Thoracic aorta (tissue), 2 donors: Measurements from ENCODE around the gene PARD3B. TPM values are rescaled to one million over a fixed set of nuclear protein-coding genes. Genes with fewer than 3 reads are reported as not detected.

Experiments used
- ATAC-seq: fragments of 150-250 bp; one replicate; pipeline ENCODE4 v1.8.0; 2017; ENCODE audit warnings: low read depth; ENCODE audit not compliant: insufficient number of reproducible peaks, low FRiP score
- DNase-seq: peaks from one replicate; pipeline ENCODE4 v3.0.0-alpha.2; 2020; ENCODE audit warnings: low spot score
- H3K27ac ChIP-seq, 2 donors: fragments of 200-600 bp; sonication (generic); 1 replicate in 1 of 2; 2 replicates in 1 of 2; pipeline ENCODE4 v1.5.1; 2016; ENCODE audit warnings: mild to moderate bottlenecking in 2 of 2, moderate library complexity in 2 of 2
- H3K27me3 ChIP-seq: fragments of 200-600 bp; sonication (generic); replicated peaks from 2 replicates; pipeline ENCODE4 v1.6.0; 2016; ENCODE audit warnings: mild to moderate bottlenecking; ENCODE audit not compliant: insufficient read depth
- H3K36me3 ChIP-seq: fragments of 200-600 bp; sonication (generic); one replicate; pipeline ENCODE4 v1.5.1; 2016
- H3K4me1 ChIP-seq, 2 donors: fragments of 200-600 bp; sonication (generic); 1 replicate in 1 of 2; 2 replicates in 1 of 2; pipeline versions ENCODE4 v1.5.1 to v1.6.0; 2016; ENCODE audit warnings: low read depth in 2 of 2, mild to moderate bottlenecking in 1 of 2; ENCODE audit not compliant: control insufficient read depth in 1 of 2
- H3K4me3 ChIP-seq: fragments of 200-600 bp; sonication (generic); 2 replicates; pipeline ENCODE4 v1.5.1; 2016; ENCODE audit warnings: mild to moderate bottlenecking
- H3K9me3 ChIP-seq: fragments of 200-600 bp; sonication (generic); 2 replicates; pipeline ENCODE4 v1.5.1; 2016
- CTCF ChIP-seq: fragments of 200-600 bp; sonication (generic); IDR thresholded peaks from one replicate; pipeline ENCODE4 v1.5.1; 2019; ENCODE audit warnings: antibody characterized with exemption
- total RNA-seq, 2 donors: library from RNA; depleted of rRNA; stranded (reverse); fragments of >200 nt; gene quantifications; one replicate each; pipeline versions ENCODE4 v1.1.0 to v1.2.3, GENCODE V29; 2016

The PARD3B gene
- total RNA-seq, 2 donors from 2014 or later: 25.7 to 34.5 TPM

GRCh38 chr2:205079173-205079572, 533.9 kb downstream of the PARD3B start:
- TF ChIP-seq CTCF: no peak

GRCh38 chr2:205086662-205087061, 541.4 kb downstream of the PARD3B start:
- ATAC-seq (no peak), DNase-seq (no peak)
- H3K27me3 ChIP-seq: no peaks in the 10 kb centered on the region
- no peaks in the 10 kb centered on the region for H3K4me1 ChIP-seq
- no peak overlapping the region for H3K4me3 ChIP-seq
- no peaks in the 10 kb centered on the region for H3K36me3 ChIP-seq
- H3K9me3 ChIP-seq: no peaks in the 10 kb centered on the region
- TF ChIP-seq CTCF: no peak
- no peak overlapping the region for H3K27ac ChIP-seq

More at GRCh38 chr2:205079173-205079572, 533.9 kb downstream of the PARD3B start:
- no peaks in the 10 kb centered on the region for H3K9me3 ChIP-seq
- no peak overlapping the region for H3K27ac ChIP-seq
- DNase-seq (no peak), ATAC-seq (no peak)
- no peak overlapping the region for H3K4me3 ChIP-seq
- H3K4me1 ChIP-seq: no peaks in the 10 kb centered on the region
- H3K27me3 ChIP-seq: no peaks in the 10 kb centered on the region
- H3K36me3 ChIP-seq: no peaks in the 10 kb centered on the region

GRCh38 chr2:205087862-205088261, 542.6 kb downstream of the PARD3B start:
- Histone ChIP-seq H3K36me3 (no peaks in the 10 kb centered on the region), H3K27me3 (no peaks in the 10 kb centered on the region), H3K27ac (no peak overlapping the region), H3K4me3 (no peak overlapping the region), H3K4me1 (no peaks in the 10 kb centered on the region), H3K9me3 (no peaks in the 10 kb centered on the region)
- no peak for TF ChIP-seq CTCF
- DNase-seq (no peak), ATAC-seq (no peak)

GRCh38 chr2:205089958-205090357, 544.7 kb downstream of the PARD3B start:
- no peak for TF ChIP-seq CTCF
- Histone ChIP-seq H3K9me3 (no peaks in the 10 kb centered on the region), H3K4me3 (no peak overlapping the region), H3K27me3 (no peaks in the 10 kb centered on the region), H3K27ac (no peak overlapping the region), H3K4me1 (no peaks in the 10 kb centered on the region), H3K36me3 (no peaks in the 10 kb centered on the region)
- DNase-seq: no peak
- no peak for ATAC-seq

- no peaks in the 10 kb centered on the region for H3K4me1 ChIP-seq
- no peaks in the 10 kb centered on the region for H3K36me3 ChIP-seq
- H3K9me3 ChIP-seq: no peaks in the 10 kb centered on the region
- DNase-seq: no peak
- no peak overlapping the region for H3K27ac ChIP-seq
- ATAC-seq: no peak
- TF ChIP-seq CTCF: no peak
- H3K27me3 ChIP-seq: no peaks in the 10 kb centered on the region
- no peak overlapping the region for H3K4me3 ChIP-seq
Measured at GRCh38 chr2:205091411-205091810, 546.1 kb downstream of the PARD3B start.
